Activated naive CD8-positive, alpha-beta T cell (primary cell): ENCODE results near the gene MTREX.

Experiments used
- H3K27ac Mint-ChIP-seq: one replicate; pipeline ENCODE4 v1.8.0; 2021; ENCODE audit warnings: mixed read lengths
- H3K27me3 Mint-ChIP-seq: one replicate; pipeline ENCODE4 v1.8.0; 2021; ENCODE audit warnings: mixed read lengths
- H3K36me3 Mint-ChIP-seq: one replicate; pipeline ENCODE4 v1.8.0; 2021; ENCODE audit warnings: mixed read lengths
- H3K4me1 Mint-ChIP-seq: one replicate; pipeline ENCODE4 v1.8.0; 2021; ENCODE audit warnings: low read depth, mixed read lengths
- H3K4me3 Mint-ChIP-seq: one replicate; pipeline ENCODE4 v1.8.0; 2021; ENCODE audit warnings: mild to moderate bottlenecking, mixed read lengths
- H3K9me3 Mint-ChIP-seq: one replicate; pipeline ENCODE4 v1.8.0; 2021; ENCODE audit warnings: low read depth, mixed read lengths

MTREX gene

GRCh38 chr5:55415071-55415470, 107.3 kb downstream of the MTREX start:
- Mint-ChIP-seq H3K36me3 (peaks cover 20% of the 10 kb centered on the region), H3K27ac (peak overlapping the region; percentile 73), H3K27me3 (no peaks in the 10 kb centered on the region), H3K4me3 (no peak overlapping the region), H3K9me3 (no peaks in the 10 kb centered on the region), H3K4me1 (peaks cover 26% of the 10 kb centered on the region)

- Mint-ChIP-seq H3K9me3 (no peaks in the 10 kb centered on the region), H3K4me3 (no peak overlapping the region), H3K27ac (no peak overlapping the region), H3K36me3 (peaks cover 18% of the 10 kb centered on the region), H3K4me1 (peaks cover 31% of the 10 kb centered on the region), H3K27me3 (no peaks in the 10 kb centered on the region)
These were observed 108.5 kb downstream of the MTREX start for GRCh38 chr5:55416306-55416705.

GRCh38 chr5:55418994-55419968, 111.5 kb downstream of the MTREX start:
- no peaks in the 10 kb centered on the region for H3K27me3 Mint-ChIP-seq
- H3K4me1 Mint-ChIP-seq = peaks cover 32% of the 10 kb centered on the region
- H3K36me3 Mint-ChIP-seq = peaks cover 27% of the 10 kb centered on the region
- no peaks in the 10 kb centered on the region for H3K9me3 Mint-ChIP-seq
- H3K4me3 Mint-ChIP-seq = no peak overlapping the region
- H3K27ac Mint-ChIP-seq = peak overlapping the region; percentile 74

GRCh38 chr5:55421074-55421529, 113.3 kb downstream of the MTREX start:
- Mint-ChIP-seq H3K9me3 (no peaks in the 10 kb centered on the region), H3K4me1 (peaks cover 30% of the 10 kb centered on the region), H3K36me3 (peaks cover 21% of the 10 kb centered on the region), H3K4me3 (no peak overlapping the region), H3K27me3 (no peaks in the 10 kb centered on the region), H3K27ac (peak overlapping the region; percentile 74)

- Mint-ChIP-seq H3K4me1 (peaks cover 10% of the 10 kb centered on the region), H3K27me3 (no peaks in the 10 kb centered on the region), H3K36me3 (peaks cover 45% of the 10 kb centered on the region)
These were observed 118.7 kb downstream of the MTREX start for GRCh38 chr5:55426455-55426854.

GRCh38 chr5:55427157-55427556, 119.4 kb downstream of the MTREX start:
- Mint-ChIP-seq H3K4me1 (peaks cover 6% of the 10 kb centered on the region), H3K27ac (no peak overlapping the region), H3K36me3 (peaks cover 49% of the 10 kb centered on the region), H3K27me3 (no peaks in the 10 kb centered on the region), H3K4me3 (no peak overlapping the region), H3K9me3 (peaks cover 10% of the 10 kb centered on the region)

More at GRCh38 chr5:55426455-55426854, 118.7 kb downstream of the MTREX start:
- H3K4me3 Mint-ChIP-seq = no peak overlapping the region
- H3K27ac Mint-ChIP-seq = no peak overlapping the region
- peaks cover 9% of the 10 kb centered on the region for H3K9me3 Mint-ChIP-seq

- H3K4me1 Mint-ChIP-seq = no peaks in the 10 kb centered on the region
- no peak overlapping the region for H3K4me3 Mint-ChIP-seq
- H3K36me3 Mint-ChIP-seq = peaks cover 47% of the 10 kb centered on the region
- H3K27ac Mint-ChIP-seq = no peak overlapping the region
- H3K27me3 Mint-ChIP-seq = no peaks in the 10 kb centered on the region
- H3K9me3 Mint-ChIP-seq = peaks cover 21% of the 10 kb centered on the region
These were observed 121.4 kb downstream of the MTREX start for GRCh38 chr5:55429221-55429612.

GRCh38 chr5:55429613-55430253, 121.9 kb downstream of the MTREX start:
- peaks cover 26% of the 10 kb centered on the region for H3K9me3 Mint-ChIP-seq

GRCh38 chr5:55432549-55432948, 124.8 kb downstream of the MTREX start:
- Mint-ChIP-seq H3K4me1 (peaks cover 5% of the 10 kb centered on the region), H3K27me3 (no peaks in the 10 kb centered on the region), H3K27ac (no peak overlapping the region), H3K9me3 (peaks cover 31% of the 10 kb centered on the region), H3K36me3 (peaks cover 61% of the 10 kb centered on the region), H3K4me3 (no peak overlapping the region)

More at GRCh38 chr5:55429613-55430253, 121.9 kb downstream of the MTREX start:
- no peak overlapping the region for H3K27ac Mint-ChIP-seq
- H3K4me3 Mint-ChIP-seq = no peak overlapping the region
- H3K36me3 Mint-ChIP-seq = peaks cover 50% of the 10 kb centered on the region
- H3K4me1 Mint-ChIP-seq = no peaks in the 10 kb centered on the region
- no peaks in the 10 kb centered on the region for H3K27me3 Mint-ChIP-seq

GRCh38 chr5:55437452-55437851, 129.7 kb downstream of the MTREX start:
- Mint-ChIP-seq H3K4me1 (peaks cover 48% of the 10 kb centered on the region), H3K36me3 (peaks cover 36% of the 10 kb centered on the region), H3K27me3 (no peaks in the 10 kb centered on the region), H3K4me3 (no peak overlapping the region), H3K9me3 (peaks cover 19% of the 10 kb centered on the region), H3K27ac (peak overlapping the region; percentile 62)

GRCh38 chr5:55437859-55438206, 130.0 kb downstream of the MTREX start:
- Mint-ChIP-seq H3K27ac (peak overlapping the region; percentile 62), H3K4me3 (no peak overlapping the region), H3K36me3 (peaks cover 32% of the 10 kb centered on the region), H3K4me1 (peaks cover 50% of the 10 kb centered on the region), H3K9me3 (peaks cover 15% of the 10 kb centered on the region), H3K27me3 (no peaks in the 10 kb centered on the region)

GRCh38 chr5:55438998-55439397, 131.2 kb downstream of the MTREX start:
- H3K27ac Mint-ChIP-seq = peak overlapping the region; percentile 86
- H3K4me3 Mint-ChIP-seq = peak overlapping the region; percentile 32
- peaks cover 30% of the 10 kb centered on the region for H3K36me3 Mint-ChIP-seq
- peaks cover 50% of the 10 kb centered on the region for H3K4me1 Mint-ChIP-seq
- H3K9me3 Mint-ChIP-seq = peaks cover 13% of the 10 kb centered on the region
- H3K27me3 Mint-ChIP-seq = no peaks in the 10 kb centered on the region

GRCh38 chr5:55440188-55440646, 132.4 kb downstream of the MTREX start:
- Mint-ChIP-seq H3K27me3 (no peaks in the 10 kb centered on the region), H3K36me3 (peaks cover 18% of the 10 kb centered on the region), H3K4me1 (peaks cover 50% of the 10 kb centered on the region), H3K9me3 (peaks cover under 1% of the 10 kb centered on the region), H3K4me3 (peak overlapping the region; percentile 32), H3K27ac (peak overlapping the region; percentile 86)

- Mint-ChIP-seq H3K4me3 (no peak overlapping the region), H3K9me3 (no peaks in the 10 kb centered on the region), H3K4me1 (peaks cover 50% of the 10 kb centered on the region), H3K36me3 (peaks cover 11% of the 10 kb centered on the region), H3K27me3 (no peaks in the 10 kb centered on the region), H3K27ac (peak overlapping the region; percentile 85)
These were observed 133.4 kb downstream of the MTREX start for GRCh38 chr5:55441107-55441771.

- Mint-ChIP-seq H3K4me1 (peaks cover 47% of the 10 kb centered on the region), H3K27me3 (no peaks in the 10 kb centered on the region), H3K27ac (peak overlapping the region; percentile 85), H3K9me3 (no peaks in the 10 kb centered on the region), H3K36me3 (peaks cover 8% of the 10 kb centered on the region), H3K4me3 (no peak overlapping the region)
These were observed 134.2 kb downstream of the MTREX start for GRCh38 chr5:55441954-55442353.
